NB4 (cell line): ENCODE data around the gene HORMAD1.
"Not testable (repeated sequence)": the region's sequence is repeated elsewhere in the genome, so short reads cannot be mapped to it uniquely, and the experiment has no call there.

Experiments
- DNase-seq: peaks from one replicate; pipeline ENCODE4 v3.0.0; 2010; ENCODE audit warnings: low read depth
- H3K4me3 ChIP-seq: one replicate; pipeline ENCODE4 v1.5.1; 2011; ENCODE audit warnings: mild to moderate bottlenecking, low read depth, low read length, moderate library complexity
- CTCF ChIP-seq: IDR thresholded peaks from one replicate; pipeline ENCODE4 v1.5.1; 2012; ENCODE audit warnings: low read depth, low read length
- MAX ChIP-seq: IDR thresholded peaks from 2 replicates; pipeline ENCODE4 v1.6.1; 2011; ENCODE audit warnings: low read depth, low read length
- MYC ChIP-seq: IDR thresholded peaks from 2 replicates; pipeline ENCODE4 v1.6.1; 2011; ENCODE audit warnings: low read depth, low read length
- POLR2A ChIP-seq: IDR thresholded peaks from 2 replicates; pipeline ENCODE4 v1.6.1; 2011; ENCODE audit warnings: mild to moderate bottlenecking; ENCODE audit not compliant: insufficient read length; ENCODE audit errors: extremely low read depth

The HORMAD1 gene

DNA sequence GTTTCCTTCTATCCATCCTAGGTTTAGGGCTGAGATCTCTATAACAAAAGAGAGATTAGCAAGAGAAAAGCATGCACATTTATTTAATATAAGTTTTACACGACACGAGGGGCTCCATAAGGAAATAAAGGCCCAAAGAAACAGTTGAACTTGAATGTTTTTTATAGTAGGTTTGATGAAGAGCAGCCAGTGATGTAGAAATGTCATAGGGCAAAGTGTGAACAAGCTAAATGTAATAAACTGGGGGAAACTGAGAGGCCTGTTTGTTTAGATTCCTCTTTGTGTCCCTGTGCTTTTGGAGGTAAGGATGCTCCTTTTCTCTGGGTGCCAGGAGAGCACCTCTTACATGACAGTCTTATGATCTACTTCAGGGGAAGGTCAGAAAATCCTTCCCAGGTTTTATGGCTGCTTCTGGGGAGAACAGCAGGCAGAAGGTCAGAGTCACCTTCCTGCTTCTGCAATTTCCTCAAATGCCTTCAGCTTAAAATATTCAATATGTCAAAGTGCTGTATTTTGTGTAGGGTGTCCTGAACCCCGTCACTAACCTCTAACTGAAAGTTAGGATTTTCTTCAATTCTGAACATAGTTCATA is 9.5 kb upstream of the HORMAD1 start:
- H3K4me3 ChIP-seq, result no peak overlapping the region
- DNase-seq, result peak; percentile 30
- TF ChIP-seq POLR2A (no peak), MYC (no peak), MAX (no peak), CTCF (no peak)

GRCh38 chr1:150724336-150724735 is 3.6 kb upstream of the HORMAD1 start:
- no peak for TF ChIP-seq CTCF
- TF ChIP-seq MYC, result no peak
- TF ChIP-seq MAX, result no peak
- no peak for TF ChIP-seq POLR2A
- H3K4me3 ChIP-seq, result no peak overlapping the region
- DNase-seq, result no peak

- H3K4me3 ChIP-seq, result no peak overlapping the region
- TF ChIP-seq POLR2A (no peak), CTCF (no peak), MAX (no peak), MYC (no peak)
- no peak for DNase-seq
These were observed 597 bp downstream of the HORMAD1 start for GRCh38 chr1:150720098-150720497.

DNA sequence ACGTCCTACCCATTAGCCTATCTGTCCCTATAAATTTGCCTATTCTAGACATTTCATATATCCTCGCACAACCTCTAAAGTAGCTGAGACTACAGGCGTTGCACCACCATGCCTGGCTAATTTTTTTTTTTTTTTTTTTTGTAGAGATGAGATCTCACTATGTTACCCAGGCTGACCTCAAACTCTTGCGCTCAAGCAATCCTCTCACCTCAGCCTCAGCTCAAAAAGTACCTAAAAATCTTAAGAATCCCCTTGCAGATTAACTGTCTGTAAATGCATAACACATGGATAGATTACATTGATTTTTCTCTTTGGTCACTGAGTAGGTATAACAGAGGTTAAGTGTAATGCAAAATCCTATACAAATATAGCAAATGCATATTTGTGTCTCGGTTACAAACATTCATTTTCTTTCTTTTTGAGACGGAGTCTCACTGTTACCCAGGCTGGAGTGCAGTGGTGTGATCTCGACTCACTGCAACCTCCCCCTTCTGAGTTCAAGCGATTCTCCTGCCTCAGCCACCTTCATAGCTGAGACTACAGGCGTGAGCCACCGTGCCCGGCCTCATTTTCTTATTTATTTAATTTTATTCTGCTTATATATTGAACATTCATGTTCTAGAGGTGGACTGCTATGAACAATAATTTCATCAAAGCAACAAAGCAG is 2.3 kb downstream of the HORMAD1 start:
- no peak for DNase-seq
- TF ChIP-seq MYC (no peak), POLR2A (no peak), MAX (no peak), CTCF (no peak)
- no peak overlapping the region for H3K4me3 ChIP-seq

- DNase-seq, H3K4me3 ChIP-seq: not testable (repeated sequence)
These were observed 11.7 kb downstream of the HORMAD1 start for GRCh38 chr1:150709031-150709430.

GRCh38 chr1:150708595-150708994 is 12.1 kb downstream of the HORMAD1 start:
- TF ChIP-seq MYC (no peak), POLR2A (no peak), MAX (no peak), CTCF (no peak)
- H3K4me3 ChIP-seq, result no peak overlapping the region
- DNase-seq, result no peak
